Fibroblast of skin of scalp (primary cell): Measurements from ENCODE around the gene KLHL15.
A peak's percentile ranks its signal among the peaks of the same experiment; 100 is the strongest.
"Not testable (repeated sequence)": the region's sequence is repeated elsewhere in the genome, so short reads cannot be mapped to it uniquely, and the experiment has no call there.

Experiments
- DNase-seq: peaks from one replicate; pipeline ENCODE4 v3.0.0-alpha.2; 2013

The KLHL15 gene

DNA sequence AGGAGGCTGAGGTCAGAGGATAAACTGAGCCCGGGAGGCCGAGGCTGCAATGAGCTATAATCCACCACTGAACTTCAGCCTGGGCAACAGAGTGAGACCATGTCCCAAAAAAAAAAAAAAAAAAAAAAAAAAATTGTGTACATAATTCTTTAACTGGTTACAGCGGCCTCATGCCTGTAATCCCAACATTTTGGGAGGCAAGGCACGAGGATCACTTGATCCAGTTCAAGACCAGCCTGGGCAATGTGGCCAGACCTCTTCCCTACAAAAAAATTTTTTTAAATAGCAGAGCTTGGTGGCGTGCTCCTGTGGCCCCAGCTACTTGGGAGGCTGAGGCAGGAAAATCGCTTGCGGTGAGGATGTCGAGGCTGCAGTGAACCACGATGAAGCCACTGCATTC is 9.3 kb downstream of the KLHL15 start:
- DNase-seq = no peak

DNA sequence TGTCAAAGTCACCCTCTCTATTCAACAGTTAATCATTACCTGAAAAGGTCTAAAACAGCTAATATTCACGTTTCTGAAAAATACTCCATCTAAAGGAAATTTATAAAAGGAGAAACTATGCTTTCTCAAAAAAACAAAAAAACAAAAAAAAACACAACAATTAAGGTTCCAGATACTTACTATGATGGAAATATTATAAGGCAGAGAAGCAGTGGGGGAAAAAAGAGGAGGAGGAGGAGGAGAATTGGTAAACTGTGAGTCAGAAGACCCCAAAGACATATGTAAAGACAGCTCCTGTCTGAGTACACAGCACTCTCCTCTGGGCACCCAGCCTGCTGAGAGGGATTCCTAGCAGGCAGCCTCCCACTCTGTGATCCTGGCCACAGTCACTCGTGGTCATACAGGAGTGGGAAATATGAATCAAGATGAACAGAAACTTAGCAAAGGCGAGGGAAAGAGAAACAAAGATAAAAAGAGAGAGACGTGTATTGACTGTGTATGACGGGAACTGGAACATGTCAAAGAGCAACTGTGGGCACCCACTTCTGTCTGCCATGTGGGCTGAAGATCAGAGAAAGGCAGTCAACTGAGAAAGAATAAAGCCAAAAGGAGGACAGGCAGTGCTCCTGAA is 12.5 kb downstream of the KLHL15 start:
- DNase-seq = no peak

DNA sequence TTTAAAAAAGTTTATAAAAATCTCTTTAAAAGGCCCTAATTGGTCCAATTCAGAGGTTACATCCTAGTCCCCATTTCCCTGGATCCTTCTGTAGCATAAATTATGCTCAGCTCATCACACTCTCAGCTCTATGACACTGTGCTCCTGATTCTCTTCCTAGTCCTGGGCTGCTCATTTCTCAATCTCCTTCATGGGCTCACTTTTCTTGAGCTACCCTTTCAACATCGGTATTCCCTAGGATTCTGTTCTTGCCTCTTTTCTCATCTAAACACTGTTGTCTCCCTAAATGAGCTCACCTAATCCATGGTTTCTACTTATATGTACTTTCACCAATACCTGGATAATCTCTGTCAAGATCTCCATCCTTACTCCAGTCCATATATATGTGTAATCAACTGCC is 14.7 kb downstream of the KLHL15 start:
- DNase-seq = no peak

DNA sequence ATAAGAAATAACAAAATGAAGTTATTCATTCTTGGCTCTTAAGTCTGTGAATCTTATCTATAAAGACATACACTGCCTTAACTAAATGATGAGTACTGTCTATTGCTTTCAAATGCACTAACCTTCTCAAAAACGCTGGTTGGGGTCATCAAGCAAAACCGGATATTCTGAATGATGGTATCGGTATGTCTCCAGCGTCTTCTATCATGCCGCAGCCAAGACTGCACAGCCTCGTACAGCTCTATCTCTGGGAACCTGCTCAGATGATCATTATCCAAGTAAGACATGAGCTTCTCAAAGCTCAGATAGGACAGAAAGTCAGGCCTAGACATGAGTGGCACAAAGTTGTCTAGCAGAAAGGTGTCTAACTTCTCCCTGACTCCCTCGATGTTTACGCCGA is 21.1 kb downstream of the KLHL15 start:
- DNase-seq = no peak

DNA sequence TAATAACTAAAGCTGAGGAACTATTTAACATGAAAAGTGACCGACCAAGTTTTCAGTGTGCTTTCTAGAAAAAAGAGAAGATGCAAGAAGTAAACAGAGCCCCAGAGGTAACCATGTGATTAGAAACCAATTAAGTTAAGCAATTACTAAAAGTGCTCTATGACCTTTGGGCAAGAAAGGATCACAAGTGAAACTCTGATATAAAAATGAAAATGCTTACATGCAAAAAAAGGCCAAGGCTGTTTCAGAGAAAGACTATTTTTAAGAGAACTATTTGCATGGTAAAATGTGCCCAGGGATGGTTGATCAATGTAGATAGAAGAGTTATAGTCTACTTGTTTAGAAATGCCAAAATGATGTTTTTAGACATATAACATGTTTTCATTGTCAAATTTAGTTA is 22.0 kb downstream of the KLHL15 start:
- no peak for DNase-seq

DNA sequence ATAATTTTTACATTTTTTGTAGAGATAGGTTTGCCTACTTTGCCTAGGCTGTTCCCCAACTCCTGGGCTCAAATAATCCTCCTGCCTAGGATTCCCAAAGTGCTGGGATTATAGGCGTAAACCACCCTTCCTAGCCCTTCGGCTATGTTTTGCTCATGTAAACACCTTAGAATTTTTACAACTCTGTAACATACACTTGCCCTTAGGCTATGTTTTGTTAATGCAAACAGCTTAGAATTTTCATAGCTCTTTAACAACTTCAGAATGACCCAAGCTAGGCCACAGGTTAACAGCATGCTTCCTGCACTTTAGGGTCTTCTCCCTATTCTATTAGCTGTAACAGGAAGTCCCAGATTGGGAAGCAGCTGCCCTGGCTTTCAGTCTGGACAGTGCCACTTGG is 24.2 kb downstream of the KLHL15 start:
- DNase-seq = no peak

DNA sequence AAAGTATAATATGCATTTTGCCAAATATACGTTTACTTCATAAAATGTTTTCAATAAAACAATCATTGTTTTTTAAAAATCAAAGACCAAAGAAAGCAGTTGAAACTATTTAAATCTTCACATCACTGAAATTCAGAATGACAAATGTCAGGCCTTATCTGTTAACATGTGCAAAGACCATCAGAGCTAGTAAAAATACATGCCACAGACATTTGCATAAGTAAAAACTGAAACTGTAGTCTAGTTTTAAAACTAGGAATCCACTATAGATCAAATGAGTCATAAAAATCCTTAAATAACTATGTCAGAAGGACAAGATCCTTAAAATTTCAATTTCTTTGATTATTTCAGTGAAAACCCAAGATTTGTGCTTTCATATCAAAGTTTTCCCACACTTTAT is 24.8 kb downstream of the KLHL15 start:
- DNase-seq = no peak

DNA sequence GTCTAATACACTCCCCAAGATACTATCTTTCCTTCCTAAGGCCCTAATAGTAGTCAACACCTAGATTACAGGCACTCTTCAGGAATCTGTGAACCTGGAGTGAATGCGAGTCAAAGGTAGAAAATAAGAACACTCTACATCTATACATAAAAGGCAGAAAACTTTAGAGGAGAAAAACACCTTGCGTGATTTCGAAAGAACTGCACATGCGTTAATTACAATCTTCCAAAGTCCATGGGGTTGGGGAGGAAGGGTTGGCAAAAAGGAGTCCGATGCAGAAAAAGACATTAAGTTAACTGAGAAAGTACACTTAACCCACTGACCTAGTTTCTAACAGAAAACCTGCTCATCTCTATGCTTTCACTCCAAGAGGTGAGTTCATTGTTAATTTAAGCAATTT is 27.3 kb downstream of the KLHL15 start:
- DNase-seq = no peak

DNA sequence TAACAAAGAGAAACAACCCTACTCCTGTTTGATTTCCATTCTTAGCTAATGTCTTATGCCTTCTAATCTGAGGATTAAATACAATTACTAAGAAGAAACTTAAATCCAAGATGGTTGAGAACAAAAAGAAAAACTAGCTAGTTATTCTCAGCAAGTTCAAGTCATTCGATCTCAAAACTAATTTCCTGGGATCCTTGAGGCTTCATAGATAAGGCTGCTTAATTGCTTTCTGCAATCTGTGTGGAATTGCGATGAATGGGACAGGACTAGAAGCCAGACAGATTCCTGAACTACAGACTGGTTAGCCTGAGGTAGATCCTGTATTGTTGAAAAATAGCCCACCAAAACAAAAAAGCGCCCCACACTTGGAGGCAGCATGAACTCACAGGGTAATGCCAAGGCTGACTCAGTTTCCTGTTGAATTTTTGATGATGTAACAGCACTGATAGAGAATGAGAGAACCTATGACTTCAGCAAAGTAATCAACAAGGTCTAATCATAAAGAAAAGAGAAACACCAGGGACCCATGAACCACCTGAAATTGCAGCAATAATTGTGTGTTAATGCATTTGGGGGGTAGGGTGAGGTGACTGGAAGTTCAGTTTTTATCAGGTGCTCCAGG is 33.9 kb downstream of the KLHL15 start:
- no peak for DNase-seq

DNA sequence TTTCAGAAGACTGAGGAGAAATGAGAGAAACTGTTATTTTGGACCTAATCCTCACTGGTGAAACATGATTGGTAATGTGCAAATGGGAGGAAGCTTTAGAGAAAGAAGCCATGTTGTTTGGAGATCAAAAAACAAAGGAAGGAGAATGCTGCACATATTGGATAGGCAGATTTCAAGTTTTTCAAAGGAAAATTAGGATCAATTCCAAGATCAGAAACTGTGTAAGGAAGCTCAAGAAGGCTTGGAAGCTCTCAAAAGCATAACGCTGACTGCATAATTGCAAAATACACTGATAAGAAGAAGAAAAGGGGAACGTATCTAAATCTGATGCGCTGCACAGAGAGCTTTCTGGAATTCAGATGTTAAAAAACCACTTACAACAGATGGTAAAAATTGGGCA is 34.6 kb downstream of the KLHL15 start:
- DNase-seq = no peak

DNA sequence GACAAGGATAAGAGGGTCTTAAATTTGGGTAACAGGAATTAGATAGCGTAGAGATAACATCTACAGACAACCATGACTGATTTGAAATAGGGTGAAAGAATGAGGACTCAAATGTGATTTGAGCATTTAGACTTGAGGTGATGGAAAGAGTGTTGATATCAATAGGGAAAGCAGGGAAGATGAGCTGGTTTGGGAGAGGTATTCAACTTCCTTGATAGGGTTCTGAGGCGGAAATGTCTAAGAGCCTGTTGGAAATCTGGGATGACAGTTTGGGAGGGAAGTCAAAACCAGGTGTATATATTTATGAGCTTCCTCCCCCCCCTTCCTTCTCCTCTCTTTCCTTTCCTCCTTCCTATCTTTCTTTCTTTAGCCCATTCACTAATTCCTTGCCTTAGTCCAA is 36.5 kb downstream of the KLHL15 start:
- no peak for DNase-seq

DNA sequence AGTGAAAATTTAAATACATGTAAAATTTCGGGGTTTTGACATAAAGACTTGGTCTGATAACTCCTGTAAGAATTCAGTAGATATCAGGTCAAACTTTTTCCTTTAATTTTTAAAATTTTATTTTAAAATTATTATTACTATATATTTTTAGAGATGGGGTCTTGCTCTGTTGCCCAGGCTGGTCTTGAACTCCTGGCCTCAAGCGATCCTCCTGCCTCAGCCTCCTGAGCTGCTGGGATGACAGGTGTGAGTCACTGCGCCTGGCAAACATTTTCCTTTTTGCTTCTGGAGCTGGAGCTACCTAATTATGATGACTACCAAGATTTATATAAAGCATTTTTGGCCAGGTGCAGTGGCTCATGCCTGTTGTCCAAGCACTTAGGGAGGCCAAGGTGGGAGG is 37.3 kb downstream of the KLHL15 start:
- DNase-seq = no peak

DNA sequence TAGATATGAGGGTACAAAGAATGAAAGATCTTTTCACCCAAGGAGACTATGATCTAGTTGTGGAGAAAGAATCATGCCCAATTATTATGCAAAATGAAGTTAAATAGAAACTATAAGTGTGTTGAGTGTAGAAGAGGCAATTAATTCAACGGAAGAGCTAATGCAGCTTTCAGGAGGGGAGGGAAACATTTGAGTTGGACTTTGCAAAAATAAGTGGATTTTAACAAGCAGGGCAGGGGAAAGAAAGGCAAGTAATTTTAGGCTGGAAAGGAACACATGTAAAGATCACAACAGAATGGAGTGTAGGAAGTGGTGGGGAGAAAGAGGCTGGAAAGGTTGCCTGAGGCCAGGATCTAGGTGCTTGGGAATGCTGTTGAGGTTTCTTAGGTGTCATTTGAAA is 44.1 kb downstream of the KLHL15 start:
- DNase-seq = no peak

DNA sequence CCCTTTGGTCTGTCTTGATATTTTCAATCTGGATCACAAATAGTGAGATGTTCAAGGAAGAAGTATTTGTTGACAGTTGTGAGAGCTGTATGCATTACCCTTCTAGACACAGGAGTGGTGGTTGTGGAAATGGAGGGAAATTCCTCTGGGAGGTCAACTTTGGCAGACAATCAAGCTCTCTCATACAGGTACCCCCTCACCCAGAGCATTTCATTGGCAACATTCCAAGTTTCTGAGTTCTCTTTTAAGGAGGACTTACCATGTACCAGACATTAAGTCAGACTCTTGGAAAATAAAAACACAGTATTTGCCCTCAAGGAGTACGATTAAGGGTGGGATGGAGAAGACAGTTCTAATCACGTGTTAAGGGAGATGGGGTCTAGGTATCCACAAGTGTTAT is 45.3 kb downstream of the KLHL15 start:
- no peak for DNase-seq

DNA sequence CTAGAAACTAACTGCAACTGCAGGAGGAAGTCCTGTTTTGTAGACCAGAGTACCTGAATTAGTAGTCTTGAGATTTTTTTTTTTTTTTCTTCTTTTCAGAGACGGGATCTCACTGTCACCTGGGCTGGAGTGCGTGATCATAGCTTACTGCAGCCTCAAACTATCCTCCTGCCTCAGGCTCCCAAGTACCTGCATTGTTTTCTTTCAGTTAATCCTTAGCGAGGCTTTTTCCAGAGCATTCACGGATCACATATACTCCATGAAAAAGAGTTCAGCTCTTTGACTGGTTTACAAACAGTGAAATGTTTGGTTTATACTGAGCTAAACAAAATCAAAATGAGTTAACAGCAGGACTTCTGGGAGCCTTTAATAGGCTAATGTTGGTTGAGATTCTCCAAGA is 45.8 kb downstream of the KLHL15 start:
- DNase-seq = no peak

DNA sequence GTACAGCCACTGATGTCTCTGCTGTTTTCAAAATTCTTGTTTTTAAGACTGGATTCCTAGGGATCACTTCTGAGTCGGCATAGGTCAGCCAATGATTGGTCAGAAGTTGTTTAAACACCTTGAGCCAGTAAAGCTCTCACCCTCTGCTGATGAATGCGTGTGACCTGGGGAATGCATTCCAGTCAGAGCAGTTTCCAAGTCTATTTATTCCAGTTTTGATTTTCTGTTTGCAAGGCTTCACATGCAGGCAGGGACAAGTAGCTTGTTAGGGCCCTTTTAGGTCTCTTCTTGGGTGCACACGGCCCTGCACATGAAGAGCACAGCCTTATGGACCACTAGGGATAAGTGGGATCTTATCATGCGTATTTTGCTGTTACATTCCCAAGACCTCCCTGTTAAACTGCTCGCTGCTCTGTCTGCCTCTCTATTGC is 47.0 kb downstream of the KLHL15 start:
- DNase-seq = no peak

DNA sequence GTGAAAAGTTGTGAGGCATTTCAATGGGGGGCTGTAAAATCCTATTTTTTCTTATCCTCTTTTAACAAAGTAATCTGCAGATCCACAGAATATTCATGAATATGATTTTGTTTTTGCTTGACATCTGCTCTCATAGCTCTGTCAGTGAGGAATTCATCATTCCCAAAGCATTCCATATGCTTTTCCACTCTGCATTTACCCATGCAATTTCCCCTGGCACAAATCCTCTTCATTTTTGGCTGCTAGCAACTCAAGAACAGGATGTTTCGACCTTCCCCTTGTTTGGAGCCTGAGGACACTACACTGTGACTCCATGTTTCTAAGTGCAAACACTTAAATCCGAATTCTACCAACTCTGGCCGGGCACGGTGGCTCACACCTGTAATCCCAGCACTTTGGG is 48.5 kb downstream of the KLHL15 start:
- DNase-seq = peak; percentile 27

DNA sequence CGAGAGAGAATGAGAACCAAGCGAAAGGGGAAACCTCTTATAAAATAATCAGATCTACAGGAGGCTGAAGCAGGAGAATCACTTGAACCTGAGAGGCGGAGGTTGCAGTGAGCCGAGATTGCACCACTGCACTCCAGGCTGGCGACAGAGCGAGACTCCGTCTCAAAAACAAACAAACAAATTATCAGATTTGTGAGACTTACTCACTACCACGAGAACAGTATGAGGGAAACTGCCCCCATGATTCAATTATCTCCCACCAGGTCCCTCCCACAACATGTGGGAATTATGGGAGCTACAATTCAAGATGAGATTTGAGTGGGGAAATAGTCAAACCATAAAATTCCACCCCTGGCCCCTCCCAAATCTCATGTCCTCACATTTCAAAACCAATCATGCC is 61.4 kb downstream of the KLHL15 start:
- not testable (repeated sequence) for DNase-seq

DNA sequence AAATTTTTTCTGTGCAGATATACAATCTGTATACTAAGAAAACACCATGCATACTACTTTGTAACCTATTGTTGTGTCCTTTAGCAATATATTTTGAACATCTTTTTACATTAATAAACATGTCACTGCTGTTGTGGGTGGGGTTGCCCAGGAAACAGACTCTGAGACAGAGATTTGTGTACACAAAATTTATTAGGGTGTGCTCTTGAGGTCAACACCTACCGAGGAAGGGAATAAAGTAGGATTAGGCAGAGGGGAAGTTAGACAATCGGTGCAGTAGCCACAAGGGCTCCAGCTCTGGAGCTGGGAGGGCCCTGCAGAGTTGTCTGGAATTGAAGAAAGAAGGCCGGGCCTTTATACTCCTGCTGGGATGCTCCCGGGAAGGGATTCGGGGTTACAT is 62.8 kb downstream of the KLHL15 start:
- DNase-seq = no peak

DNA sequence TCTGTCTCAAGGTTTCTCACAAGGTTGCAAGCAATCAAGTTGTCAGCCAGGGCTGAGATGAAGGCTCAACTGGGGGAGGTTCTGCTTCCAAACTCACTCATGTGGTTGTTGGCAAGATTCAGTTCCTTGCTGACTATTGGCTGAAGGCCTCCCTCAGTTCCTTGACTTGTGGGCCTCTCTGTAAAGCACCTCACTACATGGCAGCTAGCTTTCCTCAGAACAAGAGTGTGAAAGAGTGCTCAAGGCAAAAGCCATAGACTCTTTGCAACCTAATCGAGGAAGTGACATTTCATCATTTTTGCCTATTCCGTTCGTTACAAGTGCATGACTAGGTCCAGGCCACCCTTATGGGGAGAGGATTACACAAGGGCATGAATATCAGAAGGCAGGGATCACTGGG is 67.2 kb downstream of the KLHL15 start:
- no peak for DNase-seq

DNA sequence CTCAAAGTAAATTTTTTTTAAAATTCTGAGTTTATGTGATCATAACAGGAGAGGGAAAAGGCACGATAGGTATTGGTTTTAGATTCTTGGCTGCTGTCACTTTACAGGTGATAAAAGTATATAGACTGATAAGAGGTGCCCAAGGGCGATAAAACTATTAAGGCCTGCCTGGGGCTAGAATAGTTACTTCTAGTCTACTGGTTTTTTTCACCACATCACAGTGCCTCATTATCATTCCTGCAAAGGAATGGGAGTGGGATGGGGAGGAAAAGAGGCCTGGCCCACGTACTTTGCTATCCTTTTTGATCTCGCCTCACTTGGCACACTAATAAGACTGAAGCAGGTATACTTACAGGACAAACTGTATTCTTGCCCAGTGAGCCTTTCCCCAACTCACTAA is 72.6 kb downstream of the KLHL15 start:
- DNase-seq = no peak

DNA sequence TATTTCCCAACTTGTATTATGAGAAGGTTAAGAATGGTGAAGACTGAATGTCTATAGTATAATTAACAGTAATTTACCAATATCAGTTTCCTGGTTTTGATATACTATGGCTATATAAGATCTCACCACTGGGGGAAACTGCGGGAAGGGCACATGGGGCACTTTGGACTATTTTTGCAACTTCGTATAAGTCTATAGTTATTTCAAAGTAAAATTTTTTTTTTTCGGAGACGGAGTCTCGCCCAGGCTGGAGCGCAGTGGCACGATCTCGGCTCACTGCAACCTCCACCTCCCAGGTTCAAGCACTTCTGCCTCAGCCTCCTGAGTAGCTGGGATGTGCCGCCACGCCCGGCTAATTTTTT is 73.1 kb downstream of the KLHL15 start:
- no peak for DNase-seq

DNA sequence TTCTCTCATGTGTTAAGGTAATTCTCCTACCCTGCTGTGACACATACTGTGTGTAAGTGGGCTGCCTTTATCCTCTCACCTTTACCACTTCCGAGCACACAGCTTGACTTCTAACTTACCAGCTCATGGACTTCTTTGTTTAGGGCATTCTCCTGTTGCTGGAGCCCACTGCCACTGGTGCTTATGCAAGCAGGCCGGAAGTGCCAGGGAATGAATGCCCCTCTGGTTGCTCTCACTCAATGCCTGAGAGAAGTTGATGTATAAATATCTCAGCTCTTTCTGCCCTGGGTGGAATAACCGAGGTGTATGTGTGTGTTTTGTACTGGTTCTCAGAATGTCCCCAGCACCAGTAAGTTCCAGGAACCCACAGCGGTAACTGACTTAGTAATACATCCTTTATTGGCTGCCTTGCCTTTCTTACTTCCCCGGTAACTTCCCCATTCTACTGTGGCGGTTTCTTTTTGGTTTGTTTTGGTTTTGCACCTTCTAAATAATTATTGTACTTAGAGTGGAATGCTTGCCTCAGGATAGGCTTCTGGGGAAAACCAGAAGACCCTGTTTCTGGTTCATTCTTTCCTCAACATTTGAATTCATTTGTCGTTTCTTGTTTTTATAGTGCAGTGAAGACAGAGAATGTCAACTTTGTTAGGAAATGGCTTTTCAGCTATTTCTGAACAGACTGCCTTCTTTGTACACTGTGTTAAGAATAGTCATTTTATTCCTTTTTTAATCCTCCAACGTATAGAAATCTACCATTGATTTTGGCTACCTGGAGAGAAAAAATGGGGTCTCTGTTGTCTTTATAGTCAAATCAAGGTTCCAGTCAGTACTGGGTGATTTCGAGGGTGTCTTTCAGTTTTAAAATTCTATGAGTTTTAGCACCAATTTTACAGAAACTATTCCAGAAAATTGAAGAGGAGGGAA is 73.7 kb downstream of the KLHL15 start:
- DNase-seq = no peak

DNA sequence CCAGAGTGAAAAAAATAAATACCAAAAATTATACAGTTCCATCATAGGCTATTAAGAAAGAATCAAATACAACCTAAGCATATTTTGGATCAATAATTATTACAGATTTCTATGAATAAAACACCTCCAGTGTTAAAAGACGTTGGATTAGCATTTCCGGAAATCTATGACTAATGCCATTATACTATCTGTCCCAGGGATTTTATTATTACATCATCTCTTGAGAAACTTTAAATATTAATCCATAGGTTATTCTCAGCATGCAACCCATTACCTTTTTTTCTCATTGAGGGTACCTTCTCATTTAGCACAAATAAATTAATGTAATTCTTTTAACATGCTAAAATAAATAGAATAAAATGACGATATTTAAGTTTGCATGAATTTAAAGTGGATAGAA is 74.6 kb downstream of the KLHL15 start:
- no peak for DNase-seq
